ENCODE results near the gene MAST2. TPM values are rescaled to one million over a fixed set of nuclear protein-coding genes. Genes with fewer than 3 reads are reported as not detected.

MAST2 gene
- total and polyA plus RNA-seq, 2 of the 13 experiments (the other 11 are each of a cell fraction or from before 2014, with no cell fraction given), result 15.3 to 23.0 TPM

DNA sequence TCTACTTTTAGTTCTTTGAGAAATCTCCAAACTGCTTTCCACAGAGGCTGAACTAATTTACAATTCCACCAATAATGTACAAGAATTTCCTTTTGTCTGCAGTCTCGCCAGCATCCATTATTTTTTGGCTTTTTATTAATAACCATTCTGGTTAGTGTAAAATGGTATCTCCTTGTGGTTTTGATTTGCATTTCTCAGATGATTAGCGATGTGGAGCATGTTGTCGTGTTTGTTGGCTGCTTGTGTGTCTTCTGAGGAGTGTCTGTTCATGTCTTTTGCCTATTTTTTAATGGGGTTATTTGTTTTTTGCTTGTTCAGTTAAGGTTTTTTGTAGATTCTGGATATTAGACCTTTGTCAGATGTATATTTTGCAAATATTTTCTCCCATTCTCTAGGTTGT lies 131.5 kb downstream of the MAST2 start:
- BruUV-seq (replicated peaks), result no TSS peak
- H3K4me3 ChIP-seq (replicated peaks in 1 of 3; ENCODE audit: insufficient read depth in 1 of 3, low read depth in 2 of 3, low read length in 3 of 3), result no peak overlapping the region
- peaks cover 13% of the 10 kb centered on the region for H3K4me1 ChIP-seq (ENCODE audit: insufficient read depth, low read length)
- H3K27ac ChIP-seq (ENCODE audit: extremely low read length, insufficient read depth, low read length), result no peak overlapping the region
- 0 out of 5 replicates have a peak, but pooled peaks cover 0 to 2% of the 10 kb centered on the region in 2 experiments for H3K36me3 ChIP-seq (replicated peaks in 1 of 2; ENCODE audit: control insufficient read depth in 1 of 2, insufficient read depth in 2 of 2, low read length in 2 of 2)
- ATAC-seq (no peak), FAIRE-seq (no peak), DNase-seq (ENCODE audit: low spot score) (no peak)
- H3K4me2 ChIP-seq (ENCODE audit: low read depth, low read length), result no peak overlapping the region
- H4K20me1 ChIP-seq (ENCODE audit: insufficient read depth, low read length), result no peaks in the 10 kb centered on the region
- no peak overlapping the region for H3K9ac ChIP-seq (ENCODE audit: insufficient read depth, low read depth, low read length)
- no peak overlapping the region for H2AFZ ChIP-seq (ENCODE audit: low read length)
- TF ChIP-seq SNAPC4 (CRISPR knock-in tag; IDR thresholded peaks at IDR 0.05) (no peak), ZNF292 (CRISPR knock-in tag; IDR thresholded peaks at IDR 0.05; ENCODE audit: borderline replicate concordance, low read depth) (no peak), ZNF282 (IDR thresholded peaks at IDR 0.05; ENCODE audit: partially characterized antibody) (no peak), TIGD3 (CRISPR knock-in tag; IDR thresholded peaks at IDR 0.05; ENCODE audit: borderline replicate concordance) (no peak), ZNF674 (CRISPR knock-in tag; IDR thresholded peaks at IDR 0.05; ENCODE audit: low read depth) (no peak), PTBP1 (IDR thresholded peaks at IDR 0.05; ENCODE audit: low read depth, low read length, poor library complexity, severe bottlenecking) (no peak), ZNF260 (CRISPR knock-in tag; IDR thresholded peaks at IDR 0.05; ENCODE audit: borderline replicate concordance, low read depth) (no peak), MAFG (CRISPR knock-in tag; IDR thresholded peaks at IDR 0.05) (no peak), ZNF17 (CRISPR knock-in tag; IDR thresholded peaks at IDR 0.05) (no peak), ZNF138 (CRISPR knock-in tag; IDR thresholded peaks at IDR 0.05; ENCODE audit: low read depth) (no peak), GATA4 (IDR thresholded peaks at IDR 0.05; ENCODE audit: borderline replicate concordance, low read depth) (no peak)
- no peaks in the 10 kb centered on the region for H3K27me3 ChIP-seq (ENCODE audit: control insufficient read depth in 1 of 2, insufficient read depth in 2 of 2, low read length in 2 of 2)
- ChIA-PET CTCF (ENCODE audit: low intra/inter-chr PET ratio, low total read pairs) (no interaction called here), POLR2A (no interaction called here)
- H3K9me3 ChIP-seq (ENCODE audit: low read length), result no peaks in the 10 kb centered on the region
- WGBS (ENCODE audit: low lambda C conversion rate), result 95% methylated on average over 3 of the region's 3 CpGs
- intact Hi-C loops (cut with micrococcal nuclease; ENCODE audit: unreplicated experiment), result no loop called here
- in situ Hi-C loops (cut with HindIII; ENCODE audit: extremely low pct_ligation_motif_present, low pct_unique_long_range_greater_than_20kb), result no loop called here
- peaks cover 4% of the 10 kb centered on the region for H3K79me2 ChIP-seq (ENCODE audit: insufficient read depth, low read length)

Data from HepG2 (cell line).